NB4 (cell line): ENCODE data around the gene RARRES1.

Source experiments
- MYC ChIP-seq: IDR thresholded peaks from 2 replicates; pipeline ENCODE4 v1.6.1; 2011; ENCODE audit warnings: low read depth, low read length
- TF ChIP-seq, protein P1 (sequence below): IDR thresholded peaks from one replicate; pipeline ENCODE4 v1.5.1; 2012; ENCODE audit warnings: low read depth, low read length
- TF ChIP-seq, protein P2 (sequence below): IDR thresholded peaks from 2 replicates; pipeline ENCODE4 v1.6.1; 2011; ENCODE audit warnings: low read depth, low read length

DNA sequence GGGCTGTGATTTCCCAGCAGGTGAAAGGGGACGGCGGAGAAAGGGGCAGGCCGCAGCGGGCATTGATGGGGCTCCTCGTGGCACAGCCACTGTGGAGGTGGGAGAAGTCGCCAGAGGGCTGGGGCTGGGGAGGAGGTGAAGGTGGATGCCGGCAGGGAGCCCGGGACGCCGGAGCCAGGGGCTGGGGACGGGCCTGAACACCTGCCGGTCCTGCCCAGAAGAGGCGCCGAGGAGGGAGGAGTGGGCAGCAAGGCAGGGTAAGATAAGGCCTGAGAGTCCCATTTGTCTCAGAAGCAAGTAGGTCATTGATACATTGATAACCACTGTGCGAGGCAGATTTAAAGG is 571 bp upstream of the RARRES1 start:
- TF ChIP-seq, protein P1, sequence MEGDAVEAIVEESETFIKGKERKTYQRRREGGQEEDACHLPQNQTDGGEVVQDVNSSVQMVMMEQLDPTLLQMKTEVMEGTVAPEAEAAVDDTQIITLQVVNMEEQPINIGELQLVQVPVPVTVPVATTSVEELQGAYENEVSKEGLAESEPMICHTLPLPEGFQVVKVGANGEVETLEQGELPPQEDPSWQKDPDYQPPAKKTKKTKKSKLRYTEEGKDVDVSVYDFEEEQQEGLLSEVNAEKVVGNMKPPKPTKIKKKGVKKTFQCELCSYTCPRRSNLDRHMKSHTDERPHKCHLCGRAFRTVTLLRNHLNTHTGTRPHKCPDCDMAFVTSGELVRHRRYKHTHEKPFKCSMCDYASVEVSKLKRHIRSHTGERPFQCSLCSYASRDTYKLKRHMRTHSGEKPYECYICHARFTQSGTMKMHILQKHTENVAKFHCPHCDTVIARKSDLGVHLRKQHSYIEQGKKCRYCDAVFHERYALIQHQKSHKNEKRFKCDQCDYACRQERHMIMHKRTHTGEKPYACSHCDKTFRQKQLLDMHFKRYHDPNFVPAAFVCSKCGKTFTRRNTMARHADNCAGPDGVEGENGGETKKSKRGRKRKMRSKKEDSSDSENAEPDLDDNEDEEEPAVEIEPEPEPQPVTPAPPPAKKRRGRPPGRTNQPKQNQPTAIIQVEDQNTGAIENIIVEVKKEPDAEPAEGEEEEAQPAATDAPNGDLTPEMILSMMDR, result no peak
- TF ChIP-seq, protein P2, sequence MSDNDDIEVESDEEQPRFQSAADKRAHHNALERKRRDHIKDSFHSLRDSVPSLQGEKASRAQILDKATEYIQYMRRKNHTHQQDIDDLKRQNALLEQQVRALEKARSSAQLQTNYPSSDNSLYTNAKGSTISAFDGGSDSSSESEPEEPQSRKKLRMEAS, result no peak
- TF ChIP-seq MYC, result no peak
